ENCODE results near the gene CDK5RAP2.

CDK5RAP2 gene

GRCh38 chr9:120383611-120383998 is 196.4 kb downstream of the CDK5RAP2 start:
- TF ChIP-seq POLR2AphosphoS5 (IDR thresholded peaks at IDR 0.05; ENCODE audit: low read depth, low read length), result no peak
- TF ChIP-seq FOXP2 (optimal IDR thresholded peaks at IDR 0.05; ENCODE audit: borderline replicate concordance, extremely low read depth, extremely low read length, insufficient read depth), result no peak
- no peak for TF ChIP-seq TAF1 (IDR thresholded peaks at IDR 0.05; ENCODE audit: borderline replicate concordance, insufficient read depth, low read length)

- TF ChIP-seq POLR2AphosphoS5 (IDR thresholded peaks at IDR 0.05; ENCODE audit: low read depth, low read length) (no peak), SIN3A (IDR thresholded peaks at IDR 0.05; ENCODE audit: borderline replicate concordance, insufficient read depth, low read length) (no peak), FOXP2 (optimal IDR thresholded peaks at IDR 0.05; ENCODE audit: borderline replicate concordance, extremely low read depth, extremely low read length, insufficient read depth) (no peak), REST (IDR thresholded peaks at IDR 0.05; ENCODE audit: insufficient read depth in 1 of 2, low read depth in 2 of 2, low read length in 2 of 2) (no peak), TAF1 (IDR thresholded peaks at IDR 0.05; ENCODE audit: borderline replicate concordance, insufficient read depth, low read length) (no peak)
These were observed 197.5 kb downstream of the CDK5RAP2 start for GRCh38 chr9:120382453-120382852.

GRCh38 chr9:120381839-120382238 is 198.1 kb downstream of the CDK5RAP2 start:
- TF ChIP-seq SIN3A (IDR thresholded peaks at IDR 0.05; ENCODE audit: borderline replicate concordance, insufficient read depth, low read length), result no peak
- no peak for TF ChIP-seq FOXP2 (optimal IDR thresholded peaks at IDR 0.05; ENCODE audit: borderline replicate concordance, extremely low read depth, extremely low read length, insufficient read depth)
- TF ChIP-seq POLR2AphosphoS5 (IDR thresholded peaks at IDR 0.05; ENCODE audit: low read depth, low read length), result no peak
- TF ChIP-seq REST (IDR thresholded peaks at IDR 0.05; ENCODE audit: insufficient read depth in 1 of 2, low read depth in 2 of 2, low read length in 2 of 2), result no peak
- no peak for TF ChIP-seq TAF1 (IDR thresholded peaks at IDR 0.05; ENCODE audit: borderline replicate concordance, insufficient read depth, low read length)

- TF ChIP-seq REST (IDR thresholded peaks at IDR 0.05; ENCODE audit: insufficient read depth in 1 of 2, low read depth in 2 of 2, low read length in 2 of 2) (no peak), TAF1 (IDR thresholded peaks at IDR 0.05; ENCODE audit: borderline replicate concordance, insufficient read depth, low read length) (no peak)
These were observed 200.4 kb downstream of the CDK5RAP2 start for GRCh38 chr9:120379611-120380010.

GRCh38 chr9:120378680-120379079 is 201.3 kb downstream of the CDK5RAP2 start:
- TF ChIP-seq FOXP2 (optimal IDR thresholded peaks at IDR 0.05; ENCODE audit: borderline replicate concordance, extremely low read depth, extremely low read length, insufficient read depth) (no peak), POLR2AphosphoS5 (IDR thresholded peaks at IDR 0.05; ENCODE audit: low read depth, low read length) (no peak), REST (IDR thresholded peaks at IDR 0.05; ENCODE audit: insufficient read depth in 1 of 2, low read depth in 2 of 2, low read length in 2 of 2) (no peak), SIN3A (IDR thresholded peaks at IDR 0.05; ENCODE audit: borderline replicate concordance, insufficient read depth, low read length) (no peak), TAF1 (IDR thresholded peaks at IDR 0.05; ENCODE audit: borderline replicate concordance, insufficient read depth, low read length) (no peak)

Data from PFSK-1 (cell line).